ENCODE results near the gene CDC42BPB.

- TF ChIP-seq CTCF (IDR thresholded peaks at IDR 0.05) = no peak
- TF ChIP-seq POLR2A (IDR thresholded peaks at IDR 0.05) = no peak
Observed at GRCh38 chr14:103087343-103087835, 30.0 kb upstream of the CDC42BPB start.

Measured in lower leg skin (tissue), 3 donors.